ENCODE measurements around the gene ANKRD30B. TPM values are rescaled to one million over a fixed set of nuclear protein-coding genes. Genes with fewer than 3 reads are reported as not detected.
"Not testable (repeated sequence)": the region's sequence is repeated elsewhere in the genome, so short reads cannot be mapped to it uniquely, and the experiment has no call there.

The ANKRD30B gene
- total RNA-seq, 2 experiments from 2014 or later = not detected

DNA sequence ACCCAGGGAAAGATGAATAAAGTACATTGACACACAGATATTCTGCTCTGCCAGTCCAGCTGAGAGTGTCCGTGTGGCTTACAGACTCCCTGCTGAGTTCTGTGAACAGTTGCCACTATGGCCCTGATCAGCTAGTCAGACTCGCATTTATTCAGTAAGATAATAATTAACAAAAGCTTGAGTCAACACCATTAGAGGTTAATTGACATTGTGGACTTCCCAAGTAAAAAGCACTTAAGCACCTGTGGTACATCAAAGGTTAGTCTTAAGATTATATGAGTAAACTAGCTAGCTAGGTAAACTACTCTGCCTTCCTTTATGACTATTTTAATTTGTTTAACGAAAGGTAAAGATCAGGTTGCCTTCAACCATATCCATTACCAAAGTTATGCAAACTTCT lies 33.7 kb downstream of the ANKRD30B start:
- H3K4me3 Mint-ChIP-seq = no peak overlapping the region
- H3K4me1 Mint-ChIP-seq = no peaks in the 10 kb centered on the region
- no peak for ATAC-seq
- DNase-seq = no peak
- H3K27me3 Mint-ChIP-seq = no peaks in the 10 kb centered on the region
- no peaks in the 10 kb centered on the region for H3K9me3 Mint-ChIP-seq (ENCODE audit: low read depth)
- CTCF ChIA-PET = no interaction called here
- no peak overlapping the region for H3K27ac Mint-ChIP-seq
- no peaks in the 10 kb centered on the region for H3K36me3 Mint-ChIP-seq

DNA sequence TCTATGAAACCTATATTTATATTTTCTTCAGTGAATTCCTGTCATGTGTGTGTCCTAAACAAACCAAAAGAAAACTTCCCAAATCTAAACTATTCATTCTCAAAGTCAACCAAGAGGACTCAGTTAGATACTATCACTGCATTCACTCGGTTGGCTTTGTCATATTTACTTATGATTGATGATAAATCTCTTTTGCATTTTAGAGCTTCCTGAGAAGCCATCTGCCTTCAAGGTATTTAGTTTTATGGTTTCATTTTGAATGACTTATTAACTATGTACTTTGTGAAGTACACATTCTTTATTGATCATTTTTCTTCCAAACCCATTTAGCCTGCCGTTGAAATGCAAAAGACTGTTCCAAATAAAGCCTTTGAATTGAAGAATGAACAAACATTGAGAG lies 36.2 kb downstream of the ANKRD30B start:
- H3K27me3 Mint-ChIP-seq = no peaks in the 10 kb centered on the region
- no peaks in the 10 kb centered on the region for H3K9me3 Mint-ChIP-seq (ENCODE audit: low read depth)
- H3K36me3 Mint-ChIP-seq = no peaks in the 10 kb centered on the region
- H3K4me1 Mint-ChIP-seq = no peaks in the 10 kb centered on the region
- H3K4me3 Mint-ChIP-seq = no peak overlapping the region
- no peak overlapping the region for H3K27ac Mint-ChIP-seq
- DNase-seq = no peak
- no peak for ATAC-seq
- CTCF ChIA-PET = no interaction called here

DNA sequence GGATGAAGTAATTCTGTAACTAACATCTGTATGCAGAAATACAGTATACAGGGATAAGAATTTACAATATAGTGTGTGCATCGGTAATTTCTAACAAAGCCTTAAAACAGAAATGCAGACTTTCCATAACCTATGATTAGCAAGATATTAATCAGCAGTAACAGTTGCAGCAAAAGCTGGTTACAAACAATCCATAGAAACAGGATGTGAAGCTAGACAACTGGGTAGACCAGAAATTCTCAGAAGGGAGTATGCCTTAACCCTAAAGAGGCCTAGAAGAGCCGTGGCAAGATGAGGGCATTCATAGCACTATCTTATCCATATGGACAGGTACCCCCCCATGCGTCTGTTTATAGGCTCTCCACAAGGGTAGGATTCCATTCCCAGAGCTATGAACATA lies 48.9 kb downstream of the ANKRD30B start:
- H3K36me3 Mint-ChIP-seq; CTCF ChIA-PET; H3K9me3 Mint-ChIP-seq (ENCODE audit: low read depth); DNase-seq; H3K27ac Mint-ChIP-seq; ATAC-seq; H3K4me3 Mint-ChIP-seq; H3K4me1 Mint-ChIP-seq; H3K27me3 Mint-ChIP-seq: not testable (repeated sequence)

DNA sequence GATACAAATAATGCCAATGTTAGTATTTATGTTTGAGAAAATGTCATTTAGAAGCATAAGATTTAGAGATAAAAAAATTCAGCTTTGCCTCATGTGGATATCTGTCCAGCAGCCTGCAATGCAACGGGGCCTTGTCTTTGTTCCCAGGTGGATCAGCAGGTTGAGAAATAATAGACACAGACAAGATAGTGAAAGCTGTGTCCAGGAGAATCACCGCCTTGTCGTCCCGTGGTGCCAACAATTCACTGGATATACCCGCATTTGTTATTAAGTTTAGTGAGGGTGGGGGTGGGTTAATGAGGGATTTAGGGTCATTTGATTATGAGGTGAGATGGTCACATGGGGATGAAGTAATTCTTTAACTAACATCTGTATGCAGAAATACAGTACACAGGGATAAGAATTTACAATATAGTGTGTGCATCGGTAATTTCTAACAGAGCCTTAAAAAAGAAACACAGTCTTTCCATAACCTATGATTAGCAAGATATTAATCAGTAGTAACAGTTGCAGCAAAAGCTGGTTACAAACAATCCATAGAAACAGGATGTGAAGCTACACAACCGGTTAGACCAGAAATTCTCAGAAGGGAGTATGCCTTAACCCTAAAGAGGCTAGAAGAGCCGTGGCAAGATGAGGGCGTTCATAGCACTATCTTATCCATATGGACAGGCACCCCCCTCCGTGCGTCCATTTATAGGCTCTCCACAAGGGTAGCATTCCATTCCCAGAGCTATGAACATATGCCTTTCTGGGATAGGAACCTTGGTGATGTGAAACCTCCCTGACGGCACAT lies 50.2 kb downstream of the ANKRD30B start:
- ATAC-seq; DNase-seq; CTCF ChIA-PET; H3K4me1 Mint-ChIP-seq; H3K4me3 Mint-ChIP-seq; H3K36me3 Mint-ChIP-seq; H3K27ac Mint-ChIP-seq; H3K27me3 Mint-ChIP-seq; H3K9me3 Mint-ChIP-seq (ENCODE audit: low read depth): not testable (repeated sequence)

DNA sequence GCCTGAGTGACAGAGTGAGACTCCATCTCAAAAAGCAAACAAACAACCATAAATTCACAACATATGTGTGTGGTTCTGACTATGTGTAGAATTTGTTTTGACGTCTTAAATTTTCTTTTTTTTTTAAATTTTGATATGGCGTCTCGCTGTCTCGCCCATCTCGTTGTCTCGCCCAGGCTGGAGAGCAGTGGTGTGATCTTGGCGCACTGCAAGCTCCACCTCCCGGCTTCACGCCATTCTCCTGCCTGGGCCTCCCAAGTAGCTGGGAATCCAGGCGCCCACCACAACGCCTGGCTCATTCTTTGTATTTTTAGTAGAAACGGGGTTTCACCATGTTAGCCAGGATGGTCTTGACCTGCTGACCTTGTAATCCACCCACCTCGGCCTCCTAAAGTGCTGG lies 63.1 kb downstream of the ANKRD30B start:
- DNase-seq; H3K36me3 Mint-ChIP-seq; H3K27ac Mint-ChIP-seq; ATAC-seq; CTCF ChIA-PET; H3K9me3 Mint-ChIP-seq (ENCODE audit: low read depth); H3K27me3 Mint-ChIP-seq; H3K4me3 Mint-ChIP-seq; H3K4me1 Mint-ChIP-seq: not testable (repeated sequence)

DNA sequence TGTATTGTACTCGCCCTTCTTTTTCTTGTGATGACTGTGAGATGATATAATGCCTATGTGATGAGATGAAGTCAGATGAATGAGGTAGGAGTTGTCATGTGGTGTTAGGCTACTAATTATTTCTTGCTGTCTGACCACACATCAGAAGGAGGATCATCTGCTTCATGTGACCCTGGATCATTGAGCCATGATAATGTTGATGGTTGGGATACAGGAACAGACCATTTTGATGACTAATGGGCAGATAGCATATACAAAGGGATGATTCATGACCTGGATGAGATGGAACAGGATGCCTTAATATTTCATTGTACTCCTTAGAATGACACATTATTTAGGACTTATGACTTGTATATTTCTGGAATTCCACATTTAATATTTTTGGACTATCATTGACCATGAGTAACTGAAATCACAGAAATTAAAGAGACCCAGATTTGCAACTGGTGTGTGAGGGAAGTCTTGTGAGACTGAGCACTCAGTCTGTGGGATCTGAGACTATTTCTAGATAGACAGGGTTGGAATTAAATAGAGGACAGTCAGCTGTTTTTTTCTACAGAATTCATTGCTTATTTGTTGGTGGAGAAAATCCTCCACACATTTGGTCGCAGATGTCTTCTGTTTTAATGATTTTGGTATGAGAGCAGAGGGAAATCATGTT lies 79.1 kb downstream of the ANKRD30B start:
- CTCF ChIA-PET; H3K36me3 Mint-ChIP-seq; DNase-seq; H3K27ac Mint-ChIP-seq; ATAC-seq; H3K9me3 Mint-ChIP-seq (ENCODE audit: low read depth); H3K4me1 Mint-ChIP-seq; H3K27me3 Mint-ChIP-seq; H3K4me3 Mint-ChIP-seq: not testable (repeated sequence)

DNA sequence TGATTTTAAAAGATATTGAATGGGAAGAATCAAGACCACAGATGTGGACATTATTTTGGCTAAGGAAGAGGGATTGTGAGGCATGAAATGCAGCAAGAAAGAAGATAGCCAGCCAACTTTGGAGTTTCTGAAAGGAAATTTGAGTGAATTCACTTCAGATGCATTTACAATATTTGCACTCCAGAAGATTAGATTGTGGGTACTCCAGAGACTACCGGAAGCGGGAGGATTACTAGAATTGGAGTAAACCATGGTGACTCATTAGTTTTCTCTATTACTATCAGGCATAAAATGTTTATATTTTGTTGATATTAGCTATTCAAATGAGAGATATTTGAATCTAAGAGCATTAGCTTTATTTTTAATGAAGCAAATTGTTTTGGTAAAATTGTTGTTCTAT lies 93.6 kb downstream of the ANKRD30B start:
- ATAC-seq; H3K27me3 Mint-ChIP-seq; H3K27ac Mint-ChIP-seq; DNase-seq; H3K4me1 Mint-ChIP-seq; H3K36me3 Mint-ChIP-seq; H3K4me3 Mint-ChIP-seq; CTCF ChIA-PET; H3K9me3 Mint-ChIP-seq (ENCODE audit: low read depth): not testable (repeated sequence)

DNA sequence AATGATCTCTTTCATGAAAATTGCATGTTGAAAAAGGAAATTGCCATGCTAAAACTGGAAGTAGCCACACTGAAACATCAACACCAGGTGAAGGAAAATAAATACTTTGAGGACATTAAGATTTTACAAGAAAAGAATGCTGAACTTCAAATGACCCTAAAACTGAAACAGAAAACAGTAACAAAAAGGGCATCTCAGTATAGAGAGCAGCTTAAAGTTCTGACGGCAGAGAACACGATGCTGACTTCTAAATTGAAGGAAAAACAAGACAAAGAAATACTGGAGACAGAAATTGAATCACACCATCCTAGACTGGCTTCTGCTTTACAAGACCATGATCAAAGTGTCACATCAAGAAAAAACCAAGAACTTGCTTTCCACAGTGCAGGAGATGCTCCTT lies 103.6 kb downstream of the ANKRD30B start:
- H3K9me3 Mint-ChIP-seq (ENCODE audit: low read depth); H3K4me3 Mint-ChIP-seq; H3K27ac Mint-ChIP-seq: not testable (repeated sequence)

DNA sequence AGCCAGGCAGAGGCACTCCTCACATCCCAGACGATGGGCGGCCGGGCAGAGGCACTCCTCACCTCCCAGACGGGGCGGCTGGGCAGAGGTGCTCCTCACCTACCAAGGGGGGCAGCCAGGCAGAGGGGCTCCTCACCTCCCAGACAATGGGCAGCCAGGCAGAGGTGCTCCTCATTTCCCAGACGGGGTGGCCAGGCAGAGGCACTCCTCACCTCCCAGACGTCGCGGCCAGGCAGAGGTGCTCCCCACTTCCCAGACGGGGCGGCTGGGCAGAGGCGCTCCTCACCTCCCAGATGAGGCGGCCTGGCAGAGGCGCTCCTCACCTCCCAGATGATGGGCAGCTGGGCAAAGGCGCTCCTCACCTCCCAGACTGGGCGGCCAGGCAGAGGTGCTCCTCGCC lies 107.7 kb downstream of the ANKRD30B start:
- CTCF ChIA-PET; ATAC-seq; H3K27ac Mint-ChIP-seq; H3K4me1 Mint-ChIP-seq; H3K4me3 Mint-ChIP-seq; H3K9me3 Mint-ChIP-seq (ENCODE audit: low read depth); H3K36me3 Mint-ChIP-seq; H3K27me3 Mint-ChIP-seq; DNase-seq: not testable (repeated sequence)

More for the DNA sequence above, 103.6 kb downstream of the ANKRD30B start:
- ATAC-seq, H3K4me1 Mint-ChIP-seq, H3K36me3 Mint-ChIP-seq, H3K27me3 Mint-ChIP-seq, DNase-seq, CTCF ChIA-PET: not testable (repeated sequence)

DNA sequence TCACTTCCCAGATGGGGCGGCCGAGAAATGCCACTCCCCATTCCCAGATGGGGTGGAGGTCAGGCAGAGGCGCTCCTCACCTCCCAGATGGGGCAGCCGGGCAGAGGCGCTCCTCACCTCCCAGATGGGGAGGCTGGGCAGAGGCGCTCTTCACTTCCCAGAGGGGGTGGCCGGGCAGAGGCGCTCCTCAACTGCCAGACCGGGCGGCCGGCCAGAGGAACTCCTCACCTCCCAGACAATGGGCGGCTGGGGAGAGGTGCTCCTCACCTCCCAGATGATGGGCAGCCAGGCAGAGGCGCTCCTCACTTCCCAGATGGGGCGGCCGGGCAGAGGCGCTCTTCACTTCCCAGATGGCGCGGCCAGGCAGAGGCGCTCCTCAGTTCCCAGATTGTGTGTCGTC lies 108.3 kb downstream of the ANKRD30B start:
- H3K9me3 Mint-ChIP-seq (ENCODE audit: low read depth); H3K36me3 Mint-ChIP-seq; CTCF ChIA-PET; H3K4me3 Mint-ChIP-seq; H3K27me3 Mint-ChIP-seq; DNase-seq; ATAC-seq; H3K4me1 Mint-ChIP-seq; H3K27ac Mint-ChIP-seq: not testable (repeated sequence)

DNA sequence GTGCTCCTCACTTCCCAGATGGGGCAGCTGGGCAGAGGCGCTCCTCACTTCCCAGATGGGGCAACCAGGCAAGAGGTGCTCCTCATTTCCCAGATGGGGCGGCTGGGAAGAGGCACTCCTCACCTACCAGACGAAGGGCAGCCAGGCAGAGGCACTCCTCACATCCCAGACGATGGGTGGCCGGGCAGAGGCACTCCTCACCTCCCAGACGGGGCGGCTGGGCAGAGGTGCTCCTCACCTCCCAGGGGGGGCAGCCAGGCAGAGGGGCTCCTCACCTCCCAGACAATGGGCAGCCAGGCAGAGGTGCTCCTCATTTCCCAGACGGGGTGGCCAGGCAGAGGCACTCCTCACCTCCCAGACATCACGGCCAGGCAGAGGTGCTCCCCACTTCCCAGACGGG lies 110.5 kb downstream of the ANKRD30B start:
- H3K9me3 Mint-ChIP-seq (ENCODE audit: low read depth); CTCF ChIA-PET; H3K36me3 Mint-ChIP-seq; H3K27ac Mint-ChIP-seq; H3K27me3 Mint-ChIP-seq; H3K4me1 Mint-ChIP-seq; ATAC-seq; H3K4me3 Mint-ChIP-seq; DNase-seq: not testable (repeated sequence)

DNA sequence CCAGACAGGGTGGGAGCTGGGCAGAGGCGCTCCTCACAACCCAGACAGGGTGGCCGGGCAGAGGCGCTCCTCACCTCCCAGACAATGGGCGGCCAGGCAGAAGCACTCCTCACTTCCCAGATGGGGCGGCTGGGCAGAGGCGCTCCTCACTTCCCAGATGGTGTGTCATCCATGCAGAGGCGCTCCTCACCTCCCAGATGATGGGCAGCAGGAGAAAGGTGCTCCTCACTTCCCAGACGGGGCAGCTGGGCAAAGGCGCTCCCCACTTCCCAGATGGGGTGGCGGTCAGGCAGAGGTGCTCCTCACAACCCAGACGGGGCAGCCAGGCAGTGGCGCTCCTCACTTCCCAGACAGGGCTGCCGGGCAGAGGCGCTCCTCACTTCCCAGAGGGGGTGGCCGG lies 112.0 kb downstream of the ANKRD30B start:
- H3K27me3 Mint-ChIP-seq; H3K36me3 Mint-ChIP-seq; H3K9me3 Mint-ChIP-seq (ENCODE audit: low read depth); DNase-seq; H3K4me1 Mint-ChIP-seq; H3K4me3 Mint-ChIP-seq; ATAC-seq; H3K27ac Mint-ChIP-seq; CTCF ChIA-PET: not testable (repeated sequence)

DNA sequence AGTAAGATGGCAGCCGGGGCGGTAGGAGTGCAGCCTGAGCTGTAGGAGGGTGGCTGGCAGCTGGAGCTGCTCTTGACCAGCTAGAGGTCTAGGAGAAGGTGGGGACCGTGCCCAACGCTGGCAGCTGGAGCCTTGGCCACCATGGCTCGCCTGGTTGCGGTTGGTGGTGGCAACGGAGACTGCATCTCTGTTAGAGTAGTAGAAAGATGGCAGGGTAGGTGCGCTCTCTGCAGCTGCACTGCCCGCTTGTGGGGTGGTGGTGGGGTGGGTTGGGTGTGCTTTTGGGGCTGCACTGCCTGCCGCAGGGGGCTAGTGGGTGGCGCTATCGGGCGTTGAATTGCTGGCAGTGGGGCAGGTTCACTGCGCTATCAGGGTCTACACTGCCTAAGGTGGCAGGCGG lies 118.5 kb downstream of the ANKRD30B start:
- H3K27ac Mint-ChIP-seq; H3K9me3 Mint-ChIP-seq (ENCODE audit: low read depth); H3K4me3 Mint-ChIP-seq; DNase-seq; H3K36me3 Mint-ChIP-seq; H3K4me1 Mint-ChIP-seq; ATAC-seq; CTCF ChIA-PET; H3K27me3 Mint-ChIP-seq: not testable (repeated sequence)

DNA sequence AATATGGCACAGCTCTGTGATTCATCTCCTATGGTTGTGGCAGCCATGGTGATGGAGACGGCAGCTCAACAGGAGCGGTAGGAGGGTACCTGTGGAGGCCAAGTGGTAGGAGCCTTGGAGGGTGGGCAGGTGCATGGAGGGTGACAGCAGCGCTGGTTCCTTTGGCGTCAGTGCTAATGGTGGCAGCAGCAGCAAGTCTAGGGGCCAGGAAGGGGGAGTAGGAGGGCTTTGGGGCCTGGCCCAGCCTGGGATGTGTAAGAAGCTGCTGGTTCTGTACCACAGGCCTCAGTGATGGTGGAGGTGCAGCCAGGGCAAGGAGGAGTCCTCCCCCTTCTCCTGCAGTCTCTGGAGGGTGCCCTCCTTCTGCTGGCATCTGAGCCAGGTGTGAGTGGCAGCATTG lies 120.0 kb downstream of the ANKRD30B start:
- H3K27ac Mint-ChIP-seq; ATAC-seq; H3K4me1 Mint-ChIP-seq; H3K9me3 Mint-ChIP-seq (ENCODE audit: low read depth); DNase-seq; H3K27me3 Mint-ChIP-seq; H3K36me3 Mint-ChIP-seq; CTCF ChIA-PET; H3K4me3 Mint-ChIP-seq: not testable (repeated sequence)
